ENCODE results near the gene CEBPB. TPM values are rescaled to one million over a fixed set of nuclear protein-coding genes. Genes with fewer than 3 reads are reported as not detected.
"Not testable (repeated sequence)": the region's sequence is repeated elsewhere in the genome, so short reads cannot be mapped to it uniquely, and the experiment has no call there.

The CEBPB gene
- total and polyA plus RNA-seq, 2 donors (not counting 1 experiment from before 2014, with no cell fraction given) = 21.0 to 106 TPM

GRCh38 chr20:50198716-50199115, 8.1 kb downstream of the CEBPB start:
- no peak overlapping the region for H3K27ac ChIP-seq (ENCODE audit: insufficient read depth, low read length)
- no peaks in the 10 kb centered on the region for H3K27me3 ChIP-seq (ENCODE audit: control insufficient read depth, insufficient read depth, low read length)
- H3K4me3 ChIP-seq (replicated peaks in 1 of 4; ENCODE audit: control extremely low read depth in 1 of 4, insufficient read depth in 1 of 4, low read depth in 3 of 4, low read length in 4 of 4) = no peak overlapping the region
- no peaks in the 10 kb centered on the region for H4K20me1 ChIP-seq (ENCODE audit: control insufficient read depth, extremely low read depth, insufficient read depth, low read length)
- no peak for TF ChIP-seq CTCF (conservative IDR thresholded peaks at IDR 0.05 in 1 of 2, IDR thresholded peaks at IDR 0.05 in 1 of 2; ENCODE audit: low read depth in 1 of 2, low read length in 2 of 2)
- TF ChIP-seq EZH2 (IDR thresholded peaks at IDR 0.05; ENCODE audit: low read length, missing control alignments) = no peak
- peaks cover 16% of the 10 kb centered on the region for H3K79me2 ChIP-seq (ENCODE audit: control insufficient read depth, insufficient read depth, low read length)
- peaks cover 6% of the 10 kb centered on the region for H3K4me1 ChIP-seq (ENCODE audit: control insufficient read depth, extremely low read depth, insufficient read depth, low read length)
- no peak overlapping the region for H3K9ac ChIP-seq (ENCODE audit: insufficient read depth, low read length)
- no peak overlapping the region for H3K4me2 ChIP-seq (ENCODE audit: extremely low read depth, insufficient read depth, low read length)
- peaks cover 11% of the 10 kb centered on the region for H3K36me3 ChIP-seq (ENCODE audit: control insufficient read depth, insufficient read depth, low read length)
- no peak overlapping the region for H2AFZ ChIP-seq (ENCODE audit: low read length)
- DNase-seq (ENCODE audit: low read depth in 2 of 2) = no peak
- H3K9me3 ChIP-seq (ENCODE audit: control insufficient read depth, insufficient read depth, low read depth, low read length) = no peaks in the 10 kb centered on the region

- no peak overlapping the region for H3K9ac ChIP-seq (ENCODE audit: insufficient read depth, low read length)
- no peak for DNase-seq (ENCODE audit: low read depth in 2 of 2)
These were observed 9.1 kb downstream of the CEBPB start for GRCh38 chr20:50199703-50200102.

GRCh38 chr20:50200482-50201104, 10.0 kb downstream of the CEBPB start:
- no peak for DNase-seq (ENCODE audit: low read depth in 2 of 2)
- Histone ChIP-seq H3K4me1 (ENCODE audit: control insufficient read depth, extremely low read depth, insufficient read depth, low read length) (no peaks in the 10 kb centered on the region), H3K9me3 (ENCODE audit: control insufficient read depth, insufficient read depth, low read depth, low read length) (no peaks in the 10 kb centered on the region), H2AFZ (ENCODE audit: low read length) (no peak overlapping the region), H3K27me3 (ENCODE audit: control insufficient read depth, insufficient read depth, low read length) (no peaks in the 10 kb centered on the region), H3K4me2 (ENCODE audit: extremely low read depth, insufficient read depth, low read length) (no peak overlapping the region), H4K20me1 (ENCODE audit: control insufficient read depth, extremely low read depth, insufficient read depth, low read length) (no peaks in the 10 kb centered on the region), H3K4me3 (replicated peaks in 1 of 4; ENCODE audit: control extremely low read depth in 1 of 4, insufficient read depth in 1 of 4, low read depth in 3 of 4, low read length in 4 of 4) (no peak overlapping the region), H3K27ac (ENCODE audit: insufficient read depth, low read length) (no peak overlapping the region), H3K36me3 (ENCODE audit: control insufficient read depth, insufficient read depth, low read length) (no peaks in the 10 kb centered on the region), H3K9ac (ENCODE audit: insufficient read depth, low read length) (no peak overlapping the region), H3K79me2 (ENCODE audit: control insufficient read depth, insufficient read depth, low read length) (no peaks in the 10 kb centered on the region)
- TF ChIP-seq EZH2 (IDR thresholded peaks at IDR 0.05; ENCODE audit: low read length, missing control alignments) (no peak), CTCF (conservative IDR thresholded peaks at IDR 0.05 in 1 of 2, IDR thresholded peaks at IDR 0.05 in 1 of 2; ENCODE audit: low read depth in 1 of 2, low read length in 2 of 2) (no peak)

More at GRCh38 chr20:50199703-50200102, 9.1 kb downstream of the CEBPB start:
- H3K27ac ChIP-seq (ENCODE audit: insufficient read depth, low read length) = no peak overlapping the region
- H3K4me1 ChIP-seq (ENCODE audit: control insufficient read depth, extremely low read depth, insufficient read depth, low read length) = no peaks in the 10 kb centered on the region
- H3K4me3 ChIP-seq (replicated peaks in 1 of 4; ENCODE audit: control extremely low read depth in 1 of 4, insufficient read depth in 1 of 4, low read depth in 3 of 4, low read length in 4 of 4) = no peak overlapping the region
- TF ChIP-seq CTCF (conservative IDR thresholded peaks at IDR 0.05 in 1 of 2, IDR thresholded peaks at IDR 0.05 in 1 of 2; ENCODE audit: low read depth in 1 of 2, low read length in 2 of 2) = no peak
- TF ChIP-seq EZH2 (IDR thresholded peaks at IDR 0.05; ENCODE audit: low read length, missing control alignments) = no peak
- no peak overlapping the region for H3K4me2 ChIP-seq (ENCODE audit: extremely low read depth, insufficient read depth, low read length)
- no peaks in the 10 kb centered on the region for H3K9me3 ChIP-seq (ENCODE audit: control insufficient read depth, insufficient read depth, low read depth, low read length)
- no peak overlapping the region for H2AFZ ChIP-seq (ENCODE audit: low read length)
- H3K79me2 ChIP-seq (ENCODE audit: control insufficient read depth, insufficient read depth, low read length) = peaks cover 6% of the 10 kb centered on the region
- no peaks in the 10 kb centered on the region for H3K27me3 ChIP-seq (ENCODE audit: control insufficient read depth, insufficient read depth, low read length)
- peaks cover 5% of the 10 kb centered on the region for H3K36me3 ChIP-seq (ENCODE audit: control insufficient read depth, insufficient read depth, low read length)
- no peaks in the 10 kb centered on the region for H4K20me1 ChIP-seq (ENCODE audit: control insufficient read depth, extremely low read depth, insufficient read depth, low read length)

- H2AFZ ChIP-seq (ENCODE audit: low read length); H3K27me3 ChIP-seq (ENCODE audit: control insufficient read depth, insufficient read depth, low read length); H3K4me2 ChIP-seq (ENCODE audit: extremely low read depth, insufficient read depth, low read length); H3K4me1 ChIP-seq (ENCODE audit: control insufficient read depth, extremely low read depth, insufficient read depth, low read length); H3K27ac ChIP-seq (ENCODE audit: insufficient read depth, low read length); H3K79me2 ChIP-seq (ENCODE audit: control insufficient read depth, insufficient read depth, low read length); H3K9ac ChIP-seq (ENCODE audit: insufficient read depth, low read length); H3K4me3 ChIP-seq (replicated peaks in 1 of 4; ENCODE audit: control extremely low read depth in 1 of 4, insufficient read depth in 1 of 4, low read depth in 3 of 4, low read length in 4 of 4); DNase-seq (ENCODE audit: low read depth in 2 of 2); H3K9me3 ChIP-seq (ENCODE audit: control insufficient read depth, insufficient read depth, low read depth, low read length); H4K20me1 ChIP-seq (ENCODE audit: control insufficient read depth, extremely low read depth, insufficient read depth, low read length); H3K36me3 ChIP-seq (ENCODE audit: control insufficient read depth, insufficient read depth, low read length): not testable (repeated sequence)
These were observed 11.1 kb downstream of the CEBPB start for GRCh38 chr20:50201710-50202109.

All from fibroblast of lung (primary cell).